GM21528 (cell line): ENCODE data around the gene NUCB2.

Source experiments
- ATAC-seq: cut with Tn5 transposase; IDR thresholded peaks from one replicate; pipeline ENCODE4 v1.9.1; 2021; ENCODE audit warnings: mild to moderate bottlenecking, moderate library complexity; ENCODE audit not compliant: unreplicated experiment, low FRiP score

The NUCB2 gene

DNA sequence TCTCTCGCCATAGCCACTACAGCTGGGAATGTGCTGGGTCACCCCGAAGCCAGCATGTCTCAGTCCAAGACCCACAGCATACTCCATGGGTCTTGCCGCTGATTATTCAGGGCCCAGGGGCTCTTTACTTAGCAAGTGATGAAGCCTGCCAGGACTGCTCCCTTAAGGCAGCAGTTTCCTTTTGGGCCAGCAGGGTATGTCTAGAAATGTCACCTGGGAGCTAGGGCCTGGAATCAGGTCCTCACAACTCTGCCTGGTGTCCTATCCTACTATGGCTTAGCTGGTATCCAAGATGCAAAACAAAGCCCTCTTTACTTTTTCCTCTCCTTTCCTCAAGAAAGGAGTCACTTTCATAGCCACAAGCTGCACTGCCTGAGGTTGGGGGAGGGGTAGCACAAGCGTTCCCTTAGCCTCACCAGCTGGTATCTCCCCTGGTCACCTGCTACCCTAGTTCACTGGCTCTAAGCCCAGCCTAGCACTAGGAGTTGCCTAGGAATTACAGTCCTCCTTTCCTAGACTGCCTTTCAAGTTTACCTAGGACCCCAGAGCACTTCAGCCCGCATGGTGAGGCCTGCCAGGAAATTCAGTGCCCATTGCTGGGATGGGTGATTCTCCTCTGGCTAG is 52.4 kb downstream of the NUCB2 start:
- no peak for ATAC-seq

GRCh38 chr11:17331669-17332068 is 55.1 kb downstream of the NUCB2 start:
- no peak for ATAC-seq

- no peak for ATAC-seq
These were observed 57.5 kb downstream of the NUCB2 start for GRCh38 chr11:17333799-17334586.

DNA sequence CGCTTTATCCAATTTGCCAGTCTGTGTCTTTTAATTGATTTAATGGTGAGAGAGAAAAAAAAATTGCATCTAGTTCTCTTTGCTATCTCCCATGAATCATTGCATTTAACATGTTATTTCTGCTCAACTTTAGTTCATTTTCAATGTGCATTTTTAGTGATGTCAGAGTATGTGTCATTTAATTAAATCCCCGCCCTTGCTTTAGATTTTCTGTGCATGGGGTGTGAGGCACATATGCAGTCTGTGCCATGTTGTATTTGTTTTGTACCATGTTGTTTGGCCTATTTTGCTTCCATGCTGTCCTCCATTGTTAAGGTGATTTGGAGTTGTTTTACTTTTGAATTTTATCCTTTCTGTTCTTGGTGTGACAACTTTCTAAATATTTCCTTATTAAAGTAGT is 66.7 kb downstream of the NUCB2 start:
- ATAC-seq, result no peak

GRCh38 chr11:17343907-17344306 is 67.4 kb downstream of the NUCB2 start:
- no peak for ATAC-seq

GRCh38 chr11:17347676-17348075 is 71.1 kb downstream of the NUCB2 start:
- no peak for ATAC-seq

DNA sequence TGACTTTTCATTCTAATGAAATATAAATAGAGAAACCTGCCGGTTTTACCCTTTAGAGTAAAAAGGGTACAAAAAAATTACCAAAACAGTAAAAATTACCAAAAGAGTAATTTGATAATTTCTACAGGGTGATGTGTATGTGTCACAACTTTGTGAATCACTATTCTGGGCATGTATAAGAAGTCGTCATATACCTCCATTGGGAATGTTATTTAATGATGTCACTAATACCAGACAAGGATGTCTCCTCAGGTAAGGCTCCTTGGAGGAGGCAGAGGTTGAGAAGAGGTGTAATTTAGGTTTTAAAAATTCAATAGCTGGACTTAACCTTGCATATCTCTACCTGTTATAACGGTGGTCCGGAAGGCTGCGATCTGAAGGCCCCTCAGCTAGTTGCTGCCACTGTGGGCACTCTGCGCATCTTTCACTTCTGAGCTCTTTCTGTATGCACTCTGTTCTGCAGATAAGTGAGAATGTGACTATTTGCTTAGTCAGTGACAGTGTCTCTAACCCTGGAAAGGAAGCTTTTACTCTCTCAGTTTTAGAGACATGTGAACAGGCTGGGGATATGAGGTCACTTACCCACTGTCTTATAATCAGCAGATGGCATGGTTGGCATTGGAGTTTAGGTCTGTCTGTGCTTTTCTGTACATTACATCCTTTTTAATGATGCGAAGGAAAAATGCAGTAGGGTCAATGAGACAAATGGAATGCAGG is 74.1 kb downstream of the NUCB2 start:
- ATAC-seq, result no peak

DNA sequence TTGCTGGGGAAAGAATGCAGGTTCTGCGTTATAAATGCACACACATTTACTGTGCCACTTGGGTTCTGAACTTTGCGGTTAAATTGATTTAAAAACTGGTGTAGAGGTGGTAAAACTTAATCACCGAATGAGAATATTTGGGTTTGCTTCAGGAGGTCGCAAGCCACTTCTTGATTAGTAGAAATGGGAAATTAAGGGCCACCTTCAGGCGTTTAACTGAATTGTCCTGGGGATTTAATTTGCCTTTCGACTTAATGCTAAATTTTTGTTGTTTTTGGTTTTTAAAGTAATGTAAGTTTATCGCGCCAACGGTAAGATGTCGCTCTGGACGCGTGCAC is 74.6 kb downstream of the NUCB2 start:
- ATAC-seq, result no peak

- ATAC-seq, result no peak
These were observed 75.1 kb downstream of the NUCB2 start, which contains the start of gene NCR3LG1 for GRCh38 chr11:17351510-17352176. NCR3LG1 (plus strand) TSS chr11:17351800; CDS start chr11:17351970, 170 bp downstream.

- ATAC-seq, result no peak
These were observed 76.6 kb downstream of the NUCB2 start for GRCh38 chr11:17352950-17353820.

DNA sequence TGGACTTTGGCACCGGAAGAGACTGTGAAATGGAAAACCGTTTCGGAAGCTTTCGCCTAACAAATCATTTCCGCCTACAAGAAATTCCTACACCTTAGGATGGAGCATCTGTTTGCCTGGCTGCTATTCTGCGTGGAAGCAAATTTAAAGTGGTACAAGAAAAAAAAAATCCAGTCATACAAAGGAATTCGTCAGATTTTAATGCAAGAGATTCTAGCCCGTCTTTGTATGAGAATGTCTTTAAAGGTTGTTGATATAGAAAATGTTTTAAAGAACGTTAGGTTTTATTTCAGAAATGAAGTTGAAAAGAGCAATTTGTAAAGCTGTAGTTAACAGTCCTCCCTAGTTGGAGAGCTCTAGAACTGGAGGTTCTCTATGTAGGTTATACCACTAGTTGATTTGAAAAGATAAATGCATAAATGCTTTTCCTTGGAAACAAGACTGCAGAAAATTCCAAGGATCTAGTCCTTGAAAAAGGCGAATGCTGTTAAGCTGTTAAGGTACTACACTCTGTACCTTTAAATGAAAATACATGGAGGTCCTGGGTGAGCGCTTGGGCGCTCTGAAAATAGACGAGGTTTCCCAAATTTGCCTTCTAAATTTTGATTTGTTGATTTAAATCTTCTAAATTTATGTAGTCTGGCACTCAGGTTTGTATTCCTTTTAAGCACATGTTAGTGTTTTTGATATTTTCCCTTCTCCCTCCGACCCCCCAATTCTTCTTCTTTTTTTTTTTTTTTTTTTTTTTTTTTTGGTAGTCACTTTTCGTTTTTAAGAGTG is 77.5 kb downstream of the NUCB2 start:
- no peak for ATAC-seq

- ATAC-seq, result no peak
These were observed 78.1 kb downstream of the NUCB2 start for GRCh38 chr11:17354601-17354991.

DNA sequence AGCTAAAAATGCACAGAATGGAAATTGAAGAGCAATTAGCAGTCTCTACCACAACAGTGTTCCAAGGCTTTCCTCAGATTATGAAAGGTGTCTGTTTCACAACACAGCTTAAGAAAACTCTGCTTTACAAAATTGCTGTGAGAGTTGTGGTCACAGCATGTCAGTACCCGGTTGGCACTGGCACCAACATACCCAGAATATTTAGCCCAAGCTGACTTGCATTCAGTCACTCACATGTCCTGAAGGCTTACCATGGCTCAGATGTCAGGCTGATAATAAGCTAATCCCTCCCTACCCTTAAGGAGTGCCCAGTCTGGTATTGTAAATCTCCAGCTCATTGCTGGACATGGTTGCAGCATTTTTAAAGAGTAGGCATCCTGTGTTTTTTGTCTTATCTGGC is 90.0 kb downstream of the NUCB2 start:
- no peak for ATAC-seq

DNA sequence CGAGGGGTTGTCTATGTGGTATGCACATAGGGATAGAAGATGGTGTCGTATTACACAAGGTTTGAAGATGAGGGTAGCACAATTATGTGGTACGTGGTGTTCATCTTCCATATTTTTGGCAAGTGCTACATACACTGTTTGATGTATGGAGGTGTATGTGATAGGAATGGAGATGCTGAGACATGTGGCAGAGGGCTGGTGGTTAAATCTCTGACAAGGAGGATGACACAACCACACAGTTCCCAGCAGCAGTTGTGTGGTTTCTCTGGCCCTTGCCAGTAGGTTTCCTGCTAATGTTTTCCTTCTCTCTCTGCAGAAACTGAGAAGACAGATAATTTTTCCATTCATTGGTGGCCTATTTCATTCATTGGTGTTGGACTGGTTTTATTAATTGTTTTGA is 92.0 kb downstream of the NUCB2 start:
- no peak for ATAC-seq

DNA sequence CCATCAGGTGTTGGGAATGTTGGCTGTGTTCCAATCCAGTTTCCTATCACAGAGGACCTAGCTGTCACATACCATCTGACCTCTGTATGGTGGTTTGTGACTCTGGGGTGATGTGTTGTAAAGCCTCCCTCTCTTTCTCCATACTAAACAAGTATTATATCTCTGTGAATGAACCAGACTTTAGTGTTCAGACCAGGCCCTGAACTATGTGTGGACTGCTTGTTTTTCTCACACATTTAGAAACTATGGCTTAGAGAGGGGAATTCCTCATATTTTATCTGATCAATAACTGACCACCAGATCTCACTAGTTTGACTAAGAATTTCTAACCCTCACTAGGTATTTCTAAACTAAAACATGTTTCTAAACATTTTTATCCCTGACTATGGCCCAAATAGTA is 92.6 kb downstream of the NUCB2 start:
- ATAC-seq, result no peak

- no peak for ATAC-seq
These were observed 93.2 kb downstream of the NUCB2 start for GRCh38 chr11:17369684-17370243.

- ATAC-seq, result no peak
These were observed 95.1 kb downstream of the NUCB2 start for GRCh38 chr11:17371614-17372013.

GRCh38 chr11:17375547-17375946 is 99.0 kb downstream of the NUCB2 start:
- ATAC-seq, result no peak

- ATAC-seq, result no peak
These were observed 100.0 kb downstream of the NUCB2 start for GRCh38 chr11:17376493-17376892.
